Colonic mucosa (tissue), 4 donors: ENCODE measurements around the gene OSBPL2. TPM values are rescaled to one million over a fixed set of nuclear protein-coding genes. Genes with fewer than 3 reads are reported as not detected.

Experiments used
- DNase-seq: peaks from one replicate; pipeline ENCODE4 v3.0.0-alpha.2; 2020
- H3K27ac ChIP-seq: fragments of 200-600 bp; one replicate; pipeline ENCODE4 v1.8.0; 2021
- H3K27me3 ChIP-seq: fragments of 200-600 bp; one replicate; pipeline ENCODE4 v1.8.0; 2021
- H3K36me3 ChIP-seq: fragments of 200-600 bp; one replicate; pipeline ENCODE4 v1.8.0; 2021
- H3K4me1 ChIP-seq: fragments of 200-600 bp; one replicate; pipeline ENCODE4 v1.8.0; 2021; ENCODE audit warnings: mild to moderate bottlenecking
- H3K4me3 ChIP-seq: fragments of 200-600 bp; one replicate; pipeline ENCODE4 v1.8.0; 2021
- H3K9ac ChIP-seq, 2 donors: one replicate each; pipeline ENCODE4 v1.7.0; 2013; ENCODE audit warnings: control low read depth in 2 of 2, low read depth in 2 of 2, low read length in 2 of 2
- H3K9me3 ChIP-seq: fragments of 200-600 bp; one replicate; pipeline ENCODE4 v1.8.0; 2021
- CTCF ChIP-seq: fragments of 200-600 bp; IDR thresholded peaks from one replicate; pipeline ENCODE4 v1.8.0; 2022; ENCODE audit warnings: antibody characterized with exemption, mild to moderate bottlenecking
- intact Hi-C: fragments of 100-400 bp; cut with DNase I; formaldehyde crosslinking; loops from one replicate; pipeline ENCODE4 v1.14.1; 2022
- total RNA-seq, 2 donors: library from RNA; stranded (reverse); fragmentation: NEBNext Ultra II Directional in 1 of 2; extraction: Animal tissue kit (Norgen Biotek cat#: 25700) in 1 of 2; gene quantifications; one replicate each; pipeline ENCODE4 v1.2.1, GENCODE V29; 2021
- donor health status: healthy.
- donor health status: DM: no; HTN: no; CAD: no.
- donor health status: DM: no; HTN: no; CAD: no.

OSBPL2 gene
- total RNA-seq, 2 donors from 2014 or later = 77.3 to 102 TPM

- Histone ChIP-seq H3K9ac (peak overlapping the region; percentile 74 to 92), H3K4me3 (peak overlapping the region; percentile 71), H3K9me3 (no peaks in the 10 kb centered on the region), H3K36me3 (no peaks in the 10 kb centered on the region), H3K27me3 (no peaks in the 10 kb centered on the region), H3K4me1 (peaks cover 23% of the 10 kb centered on the region), H3K27ac (peak overlapping the region; percentile 80)
- TF ChIP-seq CTCF = no peak
- intact Hi-C loops = no loop called here
- DNase-seq = peak; percentile 40
These were observed 1.1 kb downstream of the OSBPL2 start for GRCh38 chr20:62239278-62239879.

- TF ChIP-seq CTCF = no peak
- H3K36me3 ChIP-seq = no peaks in the 10 kb centered on the region
- no peaks in the 10 kb centered on the region for H3K9me3 ChIP-seq
- no peak for DNase-seq
- peak overlapping the region in 1 of 2 donors; percentile 92 for H3K9ac ChIP-seq
- peak overlapping the region; percentile 78 for H3K27ac ChIP-seq
- intact Hi-C loops = no loop called here
- H3K4me1 ChIP-seq = peaks cover 23% of the 10 kb centered on the region
- H3K27me3 ChIP-seq = no peaks in the 10 kb centered on the region
- H3K4me3 ChIP-seq = peak overlapping the region; percentile 71
These were observed 1.8 kb downstream of the OSBPL2 start for GRCh38 chr20:62240020-62240685.

GRCh38 chr20:62241506-62241905, 3.2 kb downstream of the OSBPL2 start:
- intact Hi-C loops = no loop called here
- Histone ChIP-seq H3K4me3 (no peak overlapping the region), H3K36me3 (no peaks in the 10 kb centered on the region), H3K4me1 (peaks cover 23% of the 10 kb centered on the region), H3K9me3 (no peaks in the 10 kb centered on the region), H3K27ac (peak overlapping the region; percentile 78), H3K9ac (peak overlapping the region in 1 of 2 donors; percentile 39), H3K27me3 (no peaks in the 10 kb centered on the region)
- peak; percentile 78 for DNase-seq
- no peak for TF ChIP-seq CTCF

GRCh38 chr20:62242176-62242575, 3.9 kb downstream of the OSBPL2 start:
- intact Hi-C loops = no loop called here
- Histone ChIP-seq H3K36me3 (no peaks in the 10 kb centered on the region), H3K27ac (peak overlapping the region; percentile 78), H3K27me3 (no peaks in the 10 kb centered on the region), H3K9me3 (no peaks in the 10 kb centered on the region), H3K4me1 (peaks cover 23% of the 10 kb centered on the region), H3K4me3 (no peak overlapping the region), H3K9ac (peak overlapping the region in 1 of 2 donors; percentile 44)
- no peak for DNase-seq
- TF ChIP-seq CTCF = no peak

GRCh38 chr20:62243106-62243505, 4.8 kb downstream of the OSBPL2 start:
- no peaks in the 10 kb centered on the region for H3K9me3 ChIP-seq
- intact Hi-C loops = no loop called here
- H3K36me3 ChIP-seq = no peaks in the 10 kb centered on the region
- H3K27me3 ChIP-seq = no peaks in the 10 kb centered on the region
- no peak overlapping the region for H3K9ac ChIP-seq
- TF ChIP-seq CTCF = no peak
- H3K4me1 ChIP-seq = peaks cover 23% of the 10 kb centered on the region
- no peak for DNase-seq
- H3K27ac ChIP-seq = no peak overlapping the region
- no peak overlapping the region for H3K4me3 ChIP-seq
